Activated CD8-positive, alpha-beta memory T cell treated with anti-CD3 and anti-CD28 coated beads, Interleukin-2, amount 10 ng/mL, durations not matched to agents 7 days and 5 days (primary cell): ENCODE data around the gene LGALSL. TPM values are rescaled to one million over a fixed set of nuclear protein-coding genes. Genes with fewer than 3 reads are reported as not detected.
A peak's percentile ranks its signal among the peaks of the same experiment; 100 is the strongest.

ENCODE experiments used
- ATAC-seq: fragments of 150-1000 bp; cut with Tn5 transposase; one replicate; pipeline ENCODE4 v1.10.0; 2021; ENCODE audit warnings: moderate library complexity
- CTCF ChIA-PET: fragments of 350-600 bp; sonication (Branson Sonifier 250); formaldehyde crosslinking; loops from one replicate; lab custom pipeline; 2021; ENCODE audit warnings: antibody characterized with exemption; lab: Charles Lee
- DNase-seq: peaks from one replicate; pipeline ENCODE4 v3.0.0-alpha.2; 2020
- H3K27ac Mint-ChIP-seq: one replicate; pipeline ENCODE4 v1.8.0; 2021; ENCODE audit warnings: mild to moderate bottlenecking, mixed read lengths
- H3K27me3 Mint-ChIP-seq: one replicate; pipeline ENCODE4 v1.8.0; 2021; ENCODE audit warnings: mixed read lengths
- H3K36me3 Mint-ChIP-seq: one replicate; pipeline ENCODE4 v1.8.0; 2021; ENCODE audit warnings: mild to moderate bottlenecking, mixed read lengths
- H3K4me1 Mint-ChIP-seq: one replicate; pipeline ENCODE4 v1.8.0; 2021; ENCODE audit warnings: mixed read lengths
- H3K4me3 Mint-ChIP-seq: one replicate; pipeline ENCODE4 v1.8.0; 2021; ENCODE audit warnings: mild to moderate bottlenecking, moderate library complexity, mixed read lengths
- H3K9me3 Mint-ChIP-seq: one replicate; pipeline ENCODE4 v1.8.0; 2022; ENCODE audit warnings: low read depth, mixed read lengths
- total RNA-seq, 2 experiments: library from RNA; stranded (reverse); gene quantifications; one replicate each; pipeline ENCODE4 v1.2.3, GENCODE V29; 2021

Gene LGALSL
- 1 to 10 TPM; 1.1 to 1.3 TPM for total RNA-seq

GRCh38 chr2:64453770-64454385 is at the start of gene LGALSL:
Gene LGALSL (plus strand): TSS chr2:64454162. CDS start chr2:64454546, 384 bp downstream.
- CTCF ChIA-PET: interaction anchor here (2.4 kb wide), 1 partner anchor 34 kb away, joined by 7 read pairs; no protein-coding TSS in a partner anchor
- Mint-ChIP-seq H3K27ac (no peak within 1 kb of the TSS), H3K4me1 (peaks cover 11% of the 10 kb centered on the region), H3K9me3 (no peaks in the 10 kb centered on the region), H3K4me3 (peak within 1 kb of the TSS; percentile 74), H3K27me3 (peaks cover 48% of the 10 kb centered on the region), H3K36me3 (no peaks in the 10 kb centered on the region)
- DNase-seq (peak; percentile 53), ATAC-seq (peak; percentile 74)

- Mint-ChIP-seq H3K4me1 (no peaks in the 10 kb centered on the region), H3K27me3 (peaks cover 18% of the 10 kb centered on the region), H3K4me3 (no peak overlapping the region), H3K27ac (no peak overlapping the region), H3K9me3 (no peaks in the 10 kb centered on the region), H3K36me3 (no peaks in the 10 kb centered on the region)
- DNase-seq (no peak), ATAC-seq (no peak)
- CTCF ChIA-PET: no interaction called here
These were observed 49.2 kb upstream of the LGALSL start for GRCh38 chr2:64404743-64405142.

DNA sequence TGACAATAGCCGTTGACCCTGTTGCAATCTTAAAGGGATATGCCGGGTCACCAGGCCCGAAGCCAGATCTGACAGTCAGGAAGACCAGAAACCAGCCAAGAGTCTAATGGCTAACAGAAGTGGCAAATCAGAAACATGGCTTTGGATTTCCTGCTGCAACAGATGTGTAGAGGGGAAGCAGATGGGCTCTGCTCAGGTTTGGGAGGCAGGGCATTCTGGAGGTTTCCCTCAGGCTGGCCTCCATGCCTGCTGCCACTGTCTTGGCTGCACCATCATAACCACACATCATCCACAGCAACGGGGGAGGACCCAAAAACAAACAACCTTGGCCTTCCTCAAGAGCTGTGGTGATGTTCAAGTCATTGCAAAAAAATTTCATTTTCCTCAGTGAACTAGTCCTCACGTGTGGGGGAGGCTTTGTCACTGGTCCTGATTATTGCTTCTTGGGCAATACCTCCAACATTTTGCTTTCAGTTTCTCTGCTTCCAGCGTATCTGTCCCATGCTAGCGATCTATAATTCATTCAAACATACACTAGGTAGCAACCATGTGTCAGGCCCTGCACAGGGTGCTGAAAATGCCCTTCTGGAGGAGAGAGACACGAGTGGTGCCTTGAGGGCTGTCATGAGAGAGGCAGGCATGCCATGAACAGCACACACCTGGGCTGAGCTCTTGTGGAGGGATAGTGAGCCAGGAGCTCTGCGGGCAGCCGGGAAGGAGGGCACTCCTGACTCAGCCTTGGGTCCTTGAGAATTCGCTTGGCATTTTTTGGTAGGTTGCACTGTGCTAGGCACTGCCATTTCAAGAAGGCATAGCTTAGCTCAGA is 48.2 kb upstream of the LGALSL start:
- CTCF ChIA-PET: no interaction called here

GRCh38 chr2:64406407-64406774 is 47.6 kb upstream of the LGALSL start:
- ATAC-seq: no peak
- no peak for DNase-seq
- H3K9me3 Mint-ChIP-seq: no peaks in the 10 kb centered on the region
- no peaks in the 10 kb centered on the region for H3K4me1 Mint-ChIP-seq
- no peak overlapping the region for H3K27ac Mint-ChIP-seq
- CTCF ChIA-PET: no interaction called here
- H3K36me3 Mint-ChIP-seq: no peaks in the 10 kb centered on the region
- H3K27me3 Mint-ChIP-seq: peaks cover 18% of the 10 kb centered on the region
- H3K4me3 Mint-ChIP-seq: no peak overlapping the region

More for the DNA sequence above, 48.2 kb upstream of the LGALSL start:
- Mint-ChIP-seq H3K4me3 (no peak overlapping the region), H3K27me3 (peaks cover 22% of the 10 kb centered on the region), H3K4me1 (no peaks in the 10 kb centered on the region), H3K27ac (no peak overlapping the region), H3K9me3 (no peaks in the 10 kb centered on the region), H3K36me3 (no peaks in the 10 kb centered on the region)
- DNase-seq (no peak), ATAC-seq (no peak)

DNA sequence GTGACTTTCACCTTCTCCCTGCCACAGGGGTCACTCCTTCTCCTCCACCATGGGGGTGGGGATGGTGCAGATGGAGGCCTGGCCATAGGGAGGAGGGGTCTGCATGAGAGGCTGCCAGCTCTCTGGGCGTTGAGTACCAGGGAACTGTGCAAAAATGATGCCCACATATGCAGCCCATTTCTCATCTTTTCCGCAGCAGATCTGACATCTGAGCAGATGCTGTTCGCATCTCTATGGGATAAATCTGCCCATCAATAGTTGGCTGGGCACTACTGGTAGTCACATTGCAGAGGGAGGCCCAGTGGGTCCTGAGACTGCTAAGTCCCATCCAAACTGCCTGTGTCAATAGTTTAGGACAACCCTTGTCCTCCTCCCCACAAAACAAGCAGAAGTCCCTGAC is 45.9 kb upstream of the LGALSL start:
- no peak for DNase-seq
- CTCF ChIA-PET: no interaction called here
- H3K4me1 Mint-ChIP-seq: no peaks in the 10 kb centered on the region
- no peaks in the 10 kb centered on the region for H3K36me3 Mint-ChIP-seq
- no peaks in the 10 kb centered on the region for H3K9me3 Mint-ChIP-seq
- H3K27me3 Mint-ChIP-seq: peaks cover 18% of the 10 kb centered on the region
- H3K4me3 Mint-ChIP-seq: no peak overlapping the region
- no peak overlapping the region for H3K27ac Mint-ChIP-seq
- no peak for ATAC-seq

- DNase-seq: no peak
- CTCF ChIA-PET: interaction anchor here (1.4 kb wide), 1 partner anchor 15 kb away, joined by 3 read pairs; no protein-coding TSS in a partner anchor
- Mint-ChIP-seq H3K36me3 (no peaks in the 10 kb centered on the region), H3K4me3 (no peak overlapping the region), H3K27ac (no peak overlapping the region), H3K9me3 (no peaks in the 10 kb centered on the region), H3K27me3 (peaks cover 24% of the 10 kb centered on the region), H3K4me1 (no peaks in the 10 kb centered on the region)
- no peak for ATAC-seq
These were observed 43.3 kb upstream of the LGALSL start for GRCh38 chr2:64410671-64411070.

DNA sequence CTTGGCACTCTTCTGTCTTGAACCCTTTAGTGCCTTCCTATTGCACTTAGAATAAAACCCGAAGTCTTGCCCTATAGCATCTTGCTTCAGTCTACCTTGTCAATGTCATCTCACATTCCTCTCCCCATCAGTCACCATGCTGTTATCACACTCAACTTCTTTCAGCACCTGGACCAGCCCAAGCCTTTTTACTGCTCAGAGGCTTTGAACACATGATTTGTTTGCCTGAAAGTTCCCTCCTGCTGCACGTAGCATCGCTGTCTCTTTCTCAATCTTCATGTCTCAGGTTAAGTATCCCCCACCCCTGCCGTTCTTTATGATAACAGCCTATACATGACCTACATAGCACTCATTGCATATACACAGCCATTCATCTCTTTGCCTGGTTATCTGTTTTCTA is 41.3 kb upstream of the LGALSL start:
- no peak for ATAC-seq
- Mint-ChIP-seq H3K36me3 (no peaks in the 10 kb centered on the region), H3K9me3 (no peaks in the 10 kb centered on the region), H3K4me1 (no peaks in the 10 kb centered on the region), H3K27ac (no peak overlapping the region), H3K4me3 (no peak overlapping the region), H3K27me3 (peaks cover 17% of the 10 kb centered on the region)
- CTCF ChIA-PET: no interaction called here
- no peak for DNase-seq

- H3K27me3 Mint-ChIP-seq: peaks cover 13% of the 10 kb centered on the region
- no peaks in the 10 kb centered on the region for H3K36me3 Mint-ChIP-seq
- ATAC-seq (no peak), DNase-seq (no peak)
- H3K4me3 Mint-ChIP-seq: no peak overlapping the region
- H3K4me1 Mint-ChIP-seq: no peaks in the 10 kb centered on the region
- H3K9me3 Mint-ChIP-seq: no peaks in the 10 kb centered on the region
- H3K27ac Mint-ChIP-seq: no peak overlapping the region
- CTCF ChIA-PET: no interaction called here
These were observed 39.1 kb upstream of the LGALSL start for GRCh38 chr2:64414736-64415435.

DNA sequence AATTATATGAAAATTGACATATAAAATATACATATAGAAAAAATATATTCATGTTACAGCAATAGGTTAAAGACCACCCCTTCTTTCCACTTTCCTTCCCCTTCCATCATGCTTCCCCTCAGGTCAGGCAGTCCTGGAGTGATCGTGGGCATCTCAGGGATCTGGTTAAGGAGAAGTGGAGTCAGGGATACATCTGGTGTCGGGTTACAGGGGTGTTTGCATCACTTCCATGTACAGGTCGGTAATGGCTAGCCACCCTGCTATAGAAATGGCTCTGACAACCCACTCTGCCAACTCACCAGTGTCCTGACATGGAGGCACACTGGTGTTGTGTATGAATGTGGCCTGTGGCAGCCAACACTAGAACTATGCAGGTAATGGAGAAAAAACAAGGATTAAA is 36.3 kb upstream of the LGALSL start:
- ATAC-seq (no peak), DNase-seq (no peak)
- no peaks in the 10 kb centered on the region for H3K9me3 Mint-ChIP-seq
- peaks cover 11% of the 10 kb centered on the region for H3K27me3 Mint-ChIP-seq
- H3K4me1 Mint-ChIP-seq: no peaks in the 10 kb centered on the region
- CTCF ChIA-PET: interaction anchor here (1.9 kb wide), 1 partner anchor 86 kb away, joined by 4 read pairs; no protein-coding TSS in a partner anchor
- H3K4me3 Mint-ChIP-seq: no peak overlapping the region
- H3K27ac Mint-ChIP-seq: no peak overlapping the region
- no peaks in the 10 kb centered on the region for H3K36me3 Mint-ChIP-seq

GRCh38 chr2:64419596-64420165 is 34.3 kb upstream of the LGALSL start:
- ATAC-seq: no peak
- no peak overlapping the region for H3K4me3 Mint-ChIP-seq
- H3K27ac Mint-ChIP-seq: no peak overlapping the region
- no peak for DNase-seq
- H3K4me1 Mint-ChIP-seq: no peaks in the 10 kb centered on the region
- H3K27me3 Mint-ChIP-seq: peaks cover 5% of the 10 kb centered on the region
- H3K9me3 Mint-ChIP-seq: no peaks in the 10 kb centered on the region
- CTCF ChIA-PET: no interaction called here
- H3K36me3 Mint-ChIP-seq: no peaks in the 10 kb centered on the region

DNA sequence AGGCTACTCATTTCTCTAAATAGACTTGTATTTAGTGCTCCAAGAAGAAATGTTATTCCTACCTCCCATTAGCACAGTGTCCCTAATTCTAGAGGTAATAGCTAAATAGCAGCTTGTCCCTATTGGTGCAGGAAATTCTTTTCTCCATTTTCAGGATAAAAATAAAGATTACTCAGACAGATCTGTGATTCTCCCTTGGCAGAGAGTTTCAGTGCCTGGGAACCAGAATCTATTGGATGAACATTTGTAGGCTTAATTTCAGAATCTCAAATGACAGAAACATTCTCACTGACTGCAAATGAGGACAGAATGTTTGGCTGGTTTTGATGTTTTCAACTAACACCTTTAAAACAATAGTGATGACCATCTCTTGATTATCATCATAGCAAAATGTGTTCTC is 33.3 kb upstream of the LGALSL start:
- no peaks in the 10 kb centered on the region for H3K36me3 Mint-ChIP-seq
- no peak for ATAC-seq
- H3K27ac Mint-ChIP-seq: no peak overlapping the region
- peaks cover 7% of the 10 kb centered on the region for H3K27me3 Mint-ChIP-seq
- H3K4me3 Mint-ChIP-seq: no peak overlapping the region
- CTCF ChIA-PET: interaction anchor here (1.3 kb wide), 1 partner anchor 90 kb away, joined by 3 read pairs; no protein-coding TSS in a partner anchor
- H3K4me1 Mint-ChIP-seq: no peaks in the 10 kb centered on the region
- H3K9me3 Mint-ChIP-seq: no peaks in the 10 kb centered on the region
- no peak for DNase-seq

- CTCF ChIA-PET: interaction anchor here (1.3 kb wide), 1 partner anchor 91 kb away, joined by 3 read pairs; no protein-coding TSS in a partner anchor
- Mint-ChIP-seq H3K27me3 (peaks cover 12% of the 10 kb centered on the region), H3K4me3 (no peak overlapping the region), H3K36me3 (no peaks in the 10 kb centered on the region), H3K27ac (no peak overlapping the region), H3K9me3 (no peaks in the 10 kb centered on the region), H3K4me1 (no peaks in the 10 kb centered on the region)
- ATAC-seq (no peak), DNase-seq (no peak)
These were observed 32.8 kb upstream of the LGALSL start for GRCh38 chr2:64421201-64421600.

GRCh38 chr2:64422466-64422865 is 31.5 kb upstream of the LGALSL start:
- Mint-ChIP-seq H3K4me1 (no peaks in the 10 kb centered on the region), H3K27me3 (peaks cover 18% of the 10 kb centered on the region), H3K9me3 (no peaks in the 10 kb centered on the region), H3K27ac (no peak overlapping the region), H3K36me3 (no peaks in the 10 kb centered on the region), H3K4me3 (no peak overlapping the region)
- DNase-seq (no peak), ATAC-seq (no peak)
- CTCF ChIA-PET: no interaction called here
